ENCODE data around the gene DDX1. TPM values are rescaled to one million over a fixed set of nuclear protein-coding genes. Genes with fewer than 3 reads are reported as not detected.

DDX1 gene
- total RNA-seq, 1 experiment from 2014 or later, result 154 TPM

DNA sequence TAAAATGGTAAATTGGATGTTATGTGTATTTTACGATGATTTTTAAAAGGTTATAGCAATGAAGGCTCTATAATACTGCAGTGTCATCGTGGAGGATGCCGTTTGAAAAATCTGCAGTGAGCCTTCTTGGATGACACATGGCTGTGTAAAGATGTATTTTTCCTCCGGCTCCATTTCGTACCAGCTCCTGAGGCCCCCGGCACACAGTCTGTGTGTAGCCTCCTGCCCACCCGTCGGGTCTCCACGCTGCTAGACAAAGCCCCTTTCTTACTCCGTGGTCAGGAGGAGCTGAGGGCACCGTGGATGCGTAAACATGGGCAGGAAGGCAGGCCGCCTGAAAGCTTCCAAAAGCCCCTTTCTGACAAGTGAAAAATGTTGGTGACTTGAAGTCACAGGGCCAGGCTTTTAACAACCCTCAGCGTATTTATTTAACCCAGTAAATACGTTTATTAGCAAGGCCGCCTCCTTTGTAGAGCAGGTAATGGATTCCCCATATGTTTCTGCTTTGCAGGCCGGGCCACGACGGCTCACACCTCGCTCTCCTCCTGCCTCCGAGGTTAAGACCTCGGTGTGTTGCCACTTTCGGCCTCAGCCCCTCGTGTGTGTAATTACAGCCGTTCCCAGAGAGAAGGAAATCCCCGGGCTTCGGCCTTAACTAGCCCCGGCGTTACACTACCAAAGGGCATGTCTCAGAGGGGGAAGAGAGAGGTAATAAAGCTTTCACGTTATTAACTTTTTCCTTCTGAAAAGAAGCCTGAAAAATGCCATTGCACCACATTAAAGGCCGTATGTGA is 72.8 kb downstream of the DDX1 start:
- H3K4me3 ChIP-seq (ENCODE audit: low read depth, low read length, poor library complexity, severe bottlenecking), result no peak overlapping the region
- H3K36me3 ChIP-seq (ENCODE audit: insufficient read depth, low read length, poor library complexity, severe bottlenecking), result no peaks in the 10 kb centered on the region
- TF ChIP-seq, protein P1, sequence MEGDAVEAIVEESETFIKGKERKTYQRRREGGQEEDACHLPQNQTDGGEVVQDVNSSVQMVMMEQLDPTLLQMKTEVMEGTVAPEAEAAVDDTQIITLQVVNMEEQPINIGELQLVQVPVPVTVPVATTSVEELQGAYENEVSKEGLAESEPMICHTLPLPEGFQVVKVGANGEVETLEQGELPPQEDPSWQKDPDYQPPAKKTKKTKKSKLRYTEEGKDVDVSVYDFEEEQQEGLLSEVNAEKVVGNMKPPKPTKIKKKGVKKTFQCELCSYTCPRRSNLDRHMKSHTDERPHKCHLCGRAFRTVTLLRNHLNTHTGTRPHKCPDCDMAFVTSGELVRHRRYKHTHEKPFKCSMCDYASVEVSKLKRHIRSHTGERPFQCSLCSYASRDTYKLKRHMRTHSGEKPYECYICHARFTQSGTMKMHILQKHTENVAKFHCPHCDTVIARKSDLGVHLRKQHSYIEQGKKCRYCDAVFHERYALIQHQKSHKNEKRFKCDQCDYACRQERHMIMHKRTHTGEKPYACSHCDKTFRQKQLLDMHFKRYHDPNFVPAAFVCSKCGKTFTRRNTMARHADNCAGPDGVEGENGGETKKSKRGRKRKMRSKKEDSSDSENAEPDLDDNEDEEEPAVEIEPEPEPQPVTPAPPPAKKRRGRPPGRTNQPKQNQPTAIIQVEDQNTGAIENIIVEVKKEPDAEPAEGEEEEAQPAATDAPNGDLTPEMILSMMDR (conservative IDR thresholded peaks at IDR 0.05; ENCODE audit: low read depth, low read length), result no peak
- TF ChIP-seq EZH2 (IDR thresholded peaks at IDR 0.05; ENCODE audit: borderline replicate concordance, low read depth, low read length, poor library complexity, severe bottlenecking), result no peak
- CTCF ChIA-PET, result no interaction called here
- no peak for DNase-seq (ENCODE audit: low spot score)
- H3K9me3 ChIP-seq (ENCODE audit: low read depth, low read length, poor library complexity, severe bottlenecking), result peaks cover 3% of the 10 kb centered on the region
- no peaks in the 10 kb centered on the region for H3K27me3 ChIP-seq (replicated peaks; ENCODE audit: insufficient read depth, low read depth, low read length, poor library complexity)
- no peaks in the 10 kb centered on the region for H3K4me1 ChIP-seq (ENCODE audit: insufficient read depth, low read length, poor library complexity, severe bottlenecking)
- POLR2A ChIA-PET (ENCODE audit: low non-redundant PET), result no interaction called here
- BruUV-seq (replicated peaks), result no TSS peak
- intact Hi-C loops (cut with micrococcal nuclease; ENCODE audit: unreplicated experiment), result no loop called here
- no peak overlapping the region for H3K27ac ChIP-seq (ENCODE audit: low read depth, low read length, poor library complexity, severe bottlenecking)

DNA sequence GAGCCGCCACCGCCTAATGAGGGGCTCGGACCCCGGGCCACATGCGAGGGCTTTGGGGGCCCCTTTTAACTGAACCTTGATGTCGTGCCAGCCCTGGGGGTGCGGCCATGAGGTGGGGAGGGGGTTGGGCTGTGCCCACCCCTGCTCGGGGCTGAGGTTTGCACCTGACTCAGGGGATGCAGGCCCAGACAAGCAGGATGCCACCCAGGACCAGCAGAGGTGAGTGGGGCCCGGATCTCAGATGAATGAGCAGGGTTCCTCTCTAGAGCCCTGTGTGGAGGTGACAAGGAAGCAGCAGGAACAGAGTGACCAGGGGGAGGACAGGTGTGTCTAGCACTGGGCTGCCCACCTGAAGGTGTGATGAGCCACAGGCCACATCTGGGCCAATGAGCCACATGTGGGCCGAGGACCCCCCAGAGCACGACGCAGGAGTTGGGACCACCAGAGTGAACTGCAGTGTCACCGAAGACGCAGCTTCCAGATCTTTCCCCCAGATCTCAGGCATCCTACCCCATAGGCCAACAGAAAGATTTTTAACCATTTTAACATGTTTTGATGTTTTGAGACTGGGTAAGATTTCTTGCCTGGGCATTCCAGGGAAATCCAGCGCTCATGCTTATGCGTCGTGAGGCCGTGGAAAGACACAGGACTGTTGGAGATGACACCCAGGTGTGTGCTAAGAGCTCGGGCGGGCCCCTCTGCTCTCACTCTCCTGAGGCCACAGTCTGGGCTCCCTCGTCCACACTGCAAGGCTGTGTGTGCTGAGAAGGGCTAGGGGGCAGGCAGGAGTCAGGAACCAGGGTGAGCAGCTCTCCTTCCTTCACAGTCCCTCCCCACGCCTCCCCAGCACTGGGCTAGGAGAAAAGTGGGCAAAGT is 73.6 kb downstream of the DDX1 start:
- CTCF ChIA-PET, result no interaction called here
- Histone ChIP-seq H3K4me3 (ENCODE audit: low read depth, low read length, poor library complexity, severe bottlenecking) (no peak overlapping the region), H3K36me3 (ENCODE audit: insufficient read depth, low read length, poor library complexity, severe bottlenecking) (no peaks in the 10 kb centered on the region), H3K4me1 (ENCODE audit: insufficient read depth, low read length, poor library complexity, severe bottlenecking) (no peaks in the 10 kb centered on the region), H3K27me3 (replicated peaks; ENCODE audit: insufficient read depth, low read depth, low read length, poor library complexity) (no peaks in the 10 kb centered on the region), H3K9me3 (ENCODE audit: low read depth, low read length, poor library complexity, severe bottlenecking) (peaks cover 3% of the 10 kb centered on the region), H3K27ac (ENCODE audit: low read depth, low read length, poor library complexity, severe bottlenecking) (no peak overlapping the region)
- BruUV-seq (replicated peaks), result no TSS peak
- POLR2A ChIA-PET (ENCODE audit: low non-redundant PET), result no interaction called here
- DNase-seq (ENCODE audit: low spot score), result no peak
- intact Hi-C loops (cut with micrococcal nuclease; ENCODE audit: unreplicated experiment), result no loop called here
- TF ChIP-seq, protein P1 (conservative IDR thresholded peaks at IDR 0.05; ENCODE audit: low read depth, low read length), result no peak
- no peak for TF ChIP-seq EZH2 (IDR thresholded peaks at IDR 0.05; ENCODE audit: borderline replicate concordance, low read depth, low read length, poor library complexity, severe bottlenecking)

DNA sequence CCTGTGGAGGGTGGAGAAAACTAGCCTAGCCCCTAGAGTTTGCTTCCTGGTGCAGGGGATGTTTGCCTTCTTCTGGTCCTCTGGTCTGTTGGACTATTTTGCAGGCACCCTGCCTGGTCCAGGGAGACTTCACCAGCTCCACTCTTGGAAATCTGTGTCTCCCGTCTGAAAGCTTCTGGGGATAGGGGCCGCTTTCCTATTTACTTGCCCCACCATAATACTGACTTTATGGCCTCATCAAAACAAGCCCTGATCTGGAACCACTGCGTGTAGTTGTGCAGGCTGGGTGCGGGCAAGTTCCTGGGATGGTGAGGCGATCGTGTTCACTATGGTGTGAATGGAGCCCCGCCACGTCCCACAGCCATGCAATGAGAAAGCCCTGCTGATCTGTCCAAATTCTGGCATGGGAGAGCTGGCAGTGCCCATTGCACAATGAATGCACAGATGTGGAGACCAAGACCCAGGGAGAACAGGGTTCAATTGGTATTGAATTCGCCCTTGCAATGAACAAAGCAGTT is 74.3 kb downstream of the DDX1 start:
- Histone ChIP-seq H3K9me3 (ENCODE audit: low read depth, low read length, poor library complexity, severe bottlenecking) (peaks cover 3% of the 10 kb centered on the region), H3K27ac (ENCODE audit: low read depth, low read length, poor library complexity, severe bottlenecking) (no peak overlapping the region), H3K36me3 (ENCODE audit: insufficient read depth, low read length, poor library complexity, severe bottlenecking) (no peaks in the 10 kb centered on the region), H3K27me3 (replicated peaks; ENCODE audit: insufficient read depth, low read depth, low read length, poor library complexity) (no peaks in the 10 kb centered on the region), H3K4me3 (ENCODE audit: low read depth, low read length, poor library complexity, severe bottlenecking) (no peak overlapping the region), H3K4me1 (ENCODE audit: insufficient read depth, low read length, poor library complexity, severe bottlenecking) (no peaks in the 10 kb centered on the region)
- intact Hi-C loops (cut with micrococcal nuclease; ENCODE audit: unreplicated experiment), result no loop called here
- ChIA-PET POLR2A (ENCODE audit: low non-redundant PET) (no interaction called here), CTCF (no interaction called here)
- no TSS peak for BruUV-seq (replicated peaks)
- DNase-seq (ENCODE audit: low spot score), result no peak
- TF ChIP-seq EZH2 (IDR thresholded peaks at IDR 0.05; ENCODE audit: borderline replicate concordance, low read depth, low read length, poor library complexity, severe bottlenecking), result no peak
- TF ChIP-seq, protein P1 (conservative IDR thresholded peaks at IDR 0.05; ENCODE audit: low read depth, low read length), result no peak
